Activated CD4-positive, alpha-beta T cell treated with anti-CD3 and anti-CD28 coated beads, Interleukin-2, amount 50 U/mL, for 16 hours (primary cell): ENCODE results near the gene FOSL2.
A peak's percentile ranks its signal among the peaks of the same experiment; 100 is the strongest.

Experiments
- DNase-seq: peaks from one replicate; pipeline ENCODE4 v3.0.0-alpha.2; 2020

FOSL2 gene

DNA sequence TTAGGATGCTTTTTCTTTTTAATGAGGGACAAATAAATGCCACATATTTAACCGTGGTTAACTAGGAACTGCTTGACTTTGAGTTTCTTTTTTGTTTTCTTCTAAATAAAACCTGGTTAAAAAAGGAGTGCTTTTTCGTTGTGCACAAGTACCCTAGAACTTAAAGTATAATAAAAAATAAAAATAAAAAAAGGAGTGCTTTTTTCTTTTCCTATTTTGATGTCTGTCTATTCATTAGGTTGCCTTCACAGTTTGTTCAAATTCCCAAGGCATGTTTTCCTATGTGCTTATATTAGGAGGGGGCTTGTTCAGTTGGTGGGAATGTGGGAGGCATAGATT lies 4.4 kb downstream of the FOSL2 start:
- no peak for DNase-seq

DNA sequence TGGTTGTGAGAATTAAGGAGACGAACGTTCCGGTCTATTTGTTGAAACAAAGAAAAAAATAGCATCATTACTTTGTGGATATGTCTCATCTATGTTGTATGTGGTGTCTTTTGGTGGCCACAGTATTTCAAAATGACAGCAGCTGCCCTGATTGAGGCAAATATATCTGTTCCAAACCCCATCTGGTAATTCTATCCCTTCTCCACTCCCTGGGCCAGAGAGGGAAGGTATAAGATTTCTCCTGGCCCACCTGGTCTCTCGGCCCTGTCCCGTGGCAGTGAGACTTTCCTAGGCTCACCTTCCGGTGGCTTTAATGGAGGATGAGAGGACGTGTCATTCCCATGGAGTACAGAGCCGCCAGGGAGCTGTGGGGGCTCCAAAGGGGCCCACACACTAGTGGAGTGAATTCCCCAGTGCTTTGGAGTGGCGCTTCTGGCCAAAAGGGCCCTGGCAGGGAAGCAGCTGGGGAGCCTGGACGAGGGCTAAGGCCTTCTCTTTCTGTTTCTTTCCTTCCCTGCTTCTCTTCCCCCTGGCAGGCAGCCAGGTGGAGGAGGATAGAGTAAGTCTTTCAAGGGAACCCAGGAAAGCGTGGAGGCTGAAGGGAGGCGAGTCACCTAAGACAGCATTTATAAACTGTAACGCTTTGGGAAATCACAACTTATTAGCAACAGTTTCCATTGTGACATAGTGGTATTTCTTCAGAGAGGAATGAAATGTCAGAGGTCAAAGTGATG lies 5.6 kb downstream of the FOSL2 start:
- DNase-seq, result no peak

DNA sequence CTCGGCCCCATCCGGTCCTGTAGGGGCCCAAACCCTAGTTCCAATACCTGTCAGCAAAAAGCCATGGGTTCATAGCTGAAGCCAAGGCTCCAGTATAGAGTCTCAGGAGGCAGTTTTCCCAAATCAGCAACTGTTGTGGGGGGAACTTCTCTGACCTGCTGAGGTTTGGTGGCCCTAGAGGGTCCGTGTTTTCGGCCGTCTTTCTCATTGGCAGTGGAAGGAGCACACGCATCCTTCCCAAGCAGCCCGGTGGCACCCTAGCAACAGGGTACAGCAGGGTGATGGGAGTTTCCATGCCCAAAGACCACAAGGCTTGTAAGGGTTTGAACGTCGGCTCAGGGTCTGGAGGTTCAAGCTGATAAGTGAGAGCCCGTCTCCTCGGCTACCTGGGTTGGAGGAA lies 6.6 kb downstream of the FOSL2 start:
- no peak for DNase-seq

DNA sequence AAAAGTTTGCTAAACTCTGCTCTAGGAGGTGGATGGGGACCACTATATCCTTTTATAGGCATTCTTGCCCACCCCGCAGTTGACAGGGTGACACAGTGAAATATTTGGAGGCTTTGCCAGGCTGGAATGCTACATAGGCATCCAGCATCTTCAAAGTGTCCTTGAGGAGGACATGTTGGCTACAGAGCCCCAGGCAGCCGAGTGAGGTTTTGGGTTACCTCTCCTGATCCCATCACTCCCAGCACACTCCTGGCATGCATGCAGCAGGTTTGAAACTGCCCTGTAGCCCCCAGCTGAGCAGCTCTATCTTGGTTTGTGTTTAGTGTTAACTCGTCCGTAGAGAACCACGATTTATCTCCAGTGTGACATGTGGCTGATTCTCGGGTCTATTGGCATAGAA lies 7.3 kb downstream of the FOSL2 start:
- no peak for DNase-seq

DNA sequence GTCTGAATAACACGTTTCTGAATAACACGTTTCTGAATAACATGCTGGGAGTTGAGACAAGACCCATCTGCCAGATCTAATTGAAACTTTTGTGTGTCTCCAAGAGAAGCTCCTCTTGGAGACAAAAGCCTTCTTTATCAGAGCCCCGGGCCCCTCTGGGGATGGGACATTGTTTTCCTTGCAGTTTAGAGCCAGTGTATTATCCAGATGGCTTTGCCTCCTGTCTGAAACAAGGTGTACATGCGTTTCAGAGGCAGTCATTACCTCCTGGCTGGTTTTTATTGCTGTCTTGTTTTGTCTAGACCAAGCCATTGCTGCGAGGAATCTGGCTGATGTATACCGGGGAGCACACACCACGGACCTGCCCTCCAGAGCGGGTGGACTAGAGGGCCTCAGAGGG lies 7.8 kb downstream of the FOSL2 start:
- DNase-seq, result no peak

DNA sequence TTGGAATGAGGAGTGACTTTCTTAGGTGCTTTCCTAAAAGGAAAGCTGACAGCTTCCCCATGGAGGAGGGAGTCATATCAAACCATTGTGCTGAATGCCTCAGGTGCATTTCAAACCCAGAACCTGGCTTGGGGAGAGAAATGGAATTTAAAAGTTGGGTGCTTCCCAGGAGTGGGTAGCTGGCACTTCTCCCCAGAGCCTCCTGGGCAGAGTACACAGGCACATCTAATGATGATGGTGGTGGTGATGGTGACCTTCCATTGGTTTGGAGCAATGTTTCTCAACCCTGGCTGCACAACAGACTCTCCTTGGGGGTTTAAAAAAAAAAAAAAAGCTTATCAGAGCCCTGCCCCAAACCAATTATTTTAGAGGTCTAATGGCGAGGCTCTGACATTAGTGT lies 8.3 kb downstream of the FOSL2 start:
- no peak for DNase-seq

DNA sequence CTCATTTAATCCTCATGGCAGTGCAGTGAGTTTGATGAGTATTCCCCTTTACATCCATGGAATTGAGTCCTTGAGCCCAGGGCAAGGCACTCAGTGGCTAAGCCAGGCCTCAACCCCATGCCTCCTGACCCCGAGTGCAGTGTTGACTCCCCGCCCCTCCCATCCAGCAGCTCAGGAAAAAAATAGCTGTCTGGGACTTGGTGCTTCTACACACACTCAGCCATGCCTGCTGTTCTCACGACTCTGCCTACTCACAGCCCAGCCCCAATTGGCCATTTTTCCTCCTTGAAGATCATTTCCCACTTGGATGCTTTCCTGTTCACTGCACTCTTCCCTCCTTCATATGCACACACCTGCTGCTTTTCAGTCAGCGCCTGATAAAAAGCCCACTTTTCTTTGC lies 8.8 kb downstream of the FOSL2 start:
- DNase-seq, result no peak

DNA sequence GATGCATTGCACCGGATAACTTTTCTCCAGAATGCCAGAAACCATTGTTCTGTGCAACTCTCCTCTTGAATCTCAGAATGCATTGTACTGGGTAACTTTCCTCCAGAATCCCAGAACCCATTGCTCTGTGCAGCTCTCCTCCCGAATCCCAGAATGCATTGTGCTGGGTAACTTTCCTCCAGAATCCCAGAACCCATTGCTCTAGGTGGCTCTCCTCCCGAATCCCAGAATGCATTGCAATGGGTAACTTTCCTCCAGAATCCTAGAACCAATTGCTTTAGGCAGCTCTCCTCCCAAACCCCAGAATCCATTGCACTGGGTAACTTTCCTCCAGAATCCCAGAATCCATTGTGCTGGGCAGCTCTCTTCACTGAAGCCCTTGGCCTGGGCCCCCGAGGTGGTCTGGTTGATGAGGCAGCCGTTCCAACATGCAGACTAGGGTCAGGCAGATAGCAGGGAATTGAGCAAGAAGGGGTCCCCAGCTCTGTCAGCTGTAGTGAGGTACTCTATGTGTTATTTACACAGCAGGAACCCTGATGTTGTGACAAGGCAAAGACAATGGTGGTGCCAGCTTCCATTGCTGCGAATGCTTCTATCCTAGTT lies 9.4 kb downstream of the FOSL2 start:
- DNase-seq, result no peak

DNA sequence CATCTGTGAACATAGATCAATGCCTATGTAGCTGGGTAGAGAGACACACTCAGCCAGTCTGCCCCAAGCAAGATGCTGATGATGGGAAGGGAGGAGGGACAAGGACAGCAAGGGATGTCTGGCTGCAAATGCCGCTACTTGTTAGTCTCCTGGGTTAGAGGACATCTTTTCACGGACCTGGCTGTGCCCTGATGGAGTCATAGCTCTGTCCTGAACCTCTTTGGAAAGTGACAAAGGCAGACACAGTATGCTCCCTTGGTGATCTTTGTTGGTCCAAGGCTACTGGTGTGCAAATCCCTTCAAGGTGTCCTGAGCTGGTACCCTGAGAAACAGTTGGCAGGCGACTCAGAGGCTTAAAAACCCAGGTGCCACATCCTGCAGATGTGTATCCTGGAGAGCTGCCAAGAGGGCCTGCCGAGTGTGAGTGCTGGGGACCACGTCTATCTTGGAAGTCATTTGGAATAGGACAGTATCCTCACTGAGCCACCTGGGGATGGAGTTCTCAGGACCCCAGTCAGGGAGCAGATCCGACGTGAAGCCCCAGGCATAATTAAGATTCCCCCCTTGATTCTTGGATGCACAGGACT lies 10.8 kb downstream of the FOSL2 start:
- DNase-seq, result no peak

DNA sequence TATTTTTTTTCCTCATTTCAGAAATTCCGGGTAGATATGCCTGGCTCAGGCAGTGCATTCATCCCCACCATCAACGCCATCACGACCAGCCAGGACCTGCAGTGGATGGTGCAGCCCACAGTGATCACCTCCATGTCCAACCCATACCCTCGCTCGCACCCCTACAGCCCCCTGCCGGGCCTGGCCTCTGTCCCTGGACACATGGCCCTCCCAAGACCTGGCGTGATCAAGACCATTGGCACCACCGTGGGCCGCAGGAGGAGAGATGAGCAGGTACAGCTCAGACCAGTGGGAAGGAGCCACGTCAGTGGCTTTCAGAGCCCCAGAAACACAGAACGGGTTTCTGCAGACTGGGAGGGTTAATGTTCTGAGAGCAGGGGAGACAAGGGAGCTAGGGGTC lies 11.4 kb downstream of the FOSL2 start:
- DNase-seq, result no peak

DNA sequence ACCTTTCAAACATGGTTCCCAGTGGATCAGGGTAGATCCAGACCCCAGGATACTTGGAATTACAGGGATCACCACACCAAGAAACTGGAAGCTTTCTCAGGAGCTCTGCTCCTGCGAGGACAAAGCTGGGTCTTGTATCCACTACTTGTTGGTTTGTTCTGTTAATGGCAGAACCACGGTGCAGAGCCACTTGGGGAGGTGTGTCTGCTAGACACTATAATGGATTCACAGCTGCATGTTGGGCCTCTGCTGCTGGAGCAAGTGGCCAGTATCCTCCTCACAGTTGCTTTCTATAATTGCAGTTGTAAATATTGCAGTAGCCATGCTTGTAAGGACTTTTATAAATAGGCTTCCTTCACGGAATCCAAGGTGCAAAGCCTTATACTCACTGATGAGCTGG lies 12.9 kb downstream of the FOSL2 start:
- DNase-seq, result no peak

DNA sequence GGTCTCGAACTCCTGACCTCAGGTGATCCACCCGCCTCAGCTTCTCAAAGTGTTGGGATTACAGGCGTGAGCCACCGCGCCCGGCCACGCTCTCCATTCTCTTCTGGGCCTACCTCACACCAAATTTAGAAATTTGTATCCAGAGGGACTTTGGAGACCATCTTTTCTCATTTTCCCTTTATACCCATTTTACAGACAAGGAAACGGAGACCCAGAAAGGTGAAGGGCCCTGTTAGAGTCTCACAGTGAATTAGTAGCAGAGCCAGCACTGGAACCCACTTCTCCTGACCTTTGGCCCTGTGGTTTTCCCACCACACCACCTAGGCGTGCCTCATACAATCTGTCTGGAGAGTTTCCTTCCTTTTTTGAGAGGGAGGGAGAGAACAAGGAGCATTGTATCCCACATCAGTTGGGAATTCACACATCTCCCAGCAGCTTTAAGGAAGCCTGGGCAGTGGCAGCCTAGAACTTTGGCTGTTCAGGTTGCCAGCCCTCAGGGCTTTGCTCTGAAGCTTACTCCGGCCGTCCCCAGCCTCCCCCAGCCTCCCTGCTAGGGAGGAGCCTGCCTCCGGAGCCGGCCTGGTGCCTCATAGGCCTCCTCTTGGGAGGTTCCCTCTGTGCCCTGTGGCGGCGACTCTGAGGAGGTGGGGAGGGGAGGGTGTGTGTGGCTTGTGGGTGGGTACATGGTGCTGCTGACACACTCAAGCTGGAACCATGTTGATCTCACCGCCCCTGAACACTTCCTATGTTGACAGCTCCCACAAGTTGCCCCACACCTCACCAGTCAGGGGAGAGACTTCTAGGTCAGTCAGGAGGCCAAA lies 13.8 kb downstream of the FOSL2 start:
- peak; percentile 73 for DNase-seq

DNA sequence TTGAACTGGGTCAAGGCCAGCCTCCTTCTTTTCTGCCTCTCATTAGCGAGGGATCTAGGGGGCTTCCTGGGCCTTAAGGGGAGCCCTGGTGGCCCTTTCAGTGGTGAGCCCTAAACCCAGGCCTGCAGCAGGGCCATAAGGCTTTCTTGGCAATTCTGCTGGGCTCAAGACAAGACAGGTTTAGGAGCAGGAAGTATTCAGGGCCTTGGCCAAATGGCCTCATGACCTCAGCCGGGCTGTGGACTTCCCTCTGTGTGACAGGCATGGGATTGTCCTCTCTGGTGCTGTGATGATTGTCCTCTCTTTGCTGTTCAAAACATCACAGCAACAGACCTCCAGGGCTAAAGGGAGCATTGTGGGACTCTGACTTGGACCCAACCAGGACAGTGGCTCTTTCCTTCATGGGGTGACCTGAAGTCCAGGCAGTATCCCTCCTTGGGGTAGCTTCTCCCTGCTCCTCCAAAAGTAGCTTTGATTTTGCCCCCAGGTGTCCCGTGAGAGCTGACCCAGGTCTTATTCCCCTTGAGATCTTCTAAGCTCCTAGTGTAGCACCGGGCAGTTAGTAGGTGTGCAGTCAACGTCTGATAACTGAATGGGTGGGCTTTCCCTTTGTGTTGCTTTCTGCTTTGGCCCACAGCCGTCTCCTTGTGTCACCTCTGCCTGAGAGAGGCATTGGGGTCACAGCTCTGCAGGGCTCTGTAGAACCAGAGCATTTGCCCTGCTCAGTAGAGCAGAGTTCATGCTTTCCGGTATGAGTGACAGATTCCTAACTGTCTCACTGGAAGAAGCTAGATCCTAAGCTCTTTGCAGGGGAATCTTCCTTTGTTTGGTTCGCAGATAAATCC lies 14.7 kb downstream of the FOSL2 start:
- no peak for DNase-seq

DNA sequence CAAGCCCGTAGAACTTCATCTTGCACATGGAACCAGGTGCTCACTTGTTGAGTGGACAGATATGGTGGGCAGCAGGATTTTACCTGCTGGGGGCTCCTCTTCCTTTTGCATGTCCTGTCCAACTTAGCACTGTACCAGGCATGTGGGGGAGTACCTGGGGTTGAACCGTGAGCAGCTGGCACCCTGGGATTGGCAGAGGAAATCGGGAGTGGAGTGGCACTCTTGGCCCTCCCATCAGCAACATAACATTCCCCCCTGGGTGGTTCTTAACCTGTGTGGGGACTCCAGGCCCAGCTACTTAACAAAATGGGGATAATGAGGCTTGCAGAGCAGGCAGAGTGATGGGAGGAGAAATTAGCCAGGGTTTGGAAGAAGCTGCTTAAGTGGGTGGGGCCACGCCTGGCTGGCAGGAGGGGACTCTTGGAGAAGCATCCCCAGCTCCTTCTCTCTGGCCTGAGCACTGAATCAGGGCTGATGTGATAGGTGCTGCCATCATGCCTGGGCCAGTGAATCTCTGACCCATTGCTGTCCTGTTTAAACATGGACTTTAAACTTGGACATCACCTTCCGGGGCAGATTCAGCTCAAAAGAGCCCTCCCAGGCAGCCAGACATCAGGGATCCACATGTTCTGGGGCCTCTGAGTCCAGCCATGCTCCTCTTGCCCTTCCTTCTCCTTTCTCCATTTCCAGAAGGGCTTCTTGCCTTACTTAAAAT lies 15.5 kb downstream of the FOSL2 start:
- DNase-seq, result no peak

DNA sequence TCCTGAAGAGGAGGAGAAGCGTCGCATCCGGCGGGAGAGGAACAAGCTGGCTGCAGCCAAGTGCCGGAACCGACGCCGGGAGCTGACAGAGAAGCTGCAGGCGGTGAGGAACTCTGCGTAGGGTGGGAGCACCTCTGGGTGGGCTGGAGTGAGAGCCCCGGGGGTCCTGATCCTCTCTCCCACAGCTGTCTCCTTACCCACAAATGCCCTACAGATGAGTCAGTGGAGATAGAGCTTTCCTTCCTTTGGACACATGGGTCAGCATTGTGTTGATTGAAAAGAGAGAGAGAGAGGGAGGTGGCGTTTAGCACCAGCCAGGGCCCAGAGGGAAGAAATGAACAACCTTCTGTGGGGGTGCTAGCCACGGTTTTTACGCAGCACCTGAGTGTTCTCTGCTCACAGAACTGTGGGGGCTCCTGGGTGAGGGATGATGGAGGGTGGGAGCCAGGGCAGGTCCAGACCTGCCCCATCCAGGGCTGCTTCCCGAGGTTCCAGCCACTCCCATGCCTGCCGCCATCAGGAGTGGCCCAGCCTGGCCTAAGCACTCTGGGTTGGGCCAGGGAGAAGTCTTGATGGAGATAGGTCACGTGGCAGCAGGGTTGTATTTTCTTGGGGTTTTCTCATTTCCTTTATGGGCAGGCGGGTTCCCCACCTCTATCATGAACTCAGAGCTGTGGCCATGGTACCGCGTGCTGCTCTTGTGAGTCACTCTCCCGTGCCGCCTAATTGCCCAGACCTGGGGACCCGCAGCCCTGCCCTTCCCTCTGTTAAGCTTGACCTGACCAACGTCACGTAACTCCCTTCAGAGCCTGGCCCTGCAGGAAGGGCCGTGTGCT lies 16.3 kb downstream of the FOSL2 start:
- DNase-seq, result peak; percentile 83

DNA sequence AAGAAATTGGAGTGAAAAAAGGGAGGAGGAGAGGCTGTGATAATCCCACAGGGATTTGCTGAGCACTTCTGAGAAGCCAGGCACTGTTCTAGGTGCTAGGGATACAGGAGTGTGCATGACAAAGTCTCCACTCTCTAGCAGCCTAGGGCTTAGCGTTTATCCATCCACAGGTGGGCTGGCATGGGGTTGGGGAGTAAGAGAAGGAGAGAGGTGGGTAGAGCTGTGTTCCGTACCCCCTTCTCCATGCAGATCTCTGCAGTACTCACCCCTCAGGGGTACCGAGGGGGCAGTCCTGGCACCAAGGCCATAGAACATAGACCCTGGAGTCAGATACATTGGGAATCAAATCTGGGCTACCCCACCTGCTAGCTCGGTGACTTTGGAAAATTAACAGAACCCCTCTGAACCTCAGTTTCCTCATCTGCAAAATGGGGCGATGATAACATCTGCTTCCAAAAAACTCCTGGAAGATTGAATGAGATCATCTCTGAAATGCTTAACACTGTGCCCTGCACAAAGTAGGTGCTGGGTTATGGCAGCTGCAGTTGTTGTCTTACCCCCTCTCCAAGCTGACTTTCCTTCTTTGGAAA lies 18.6 kb downstream of the FOSL2 start:
- DNase-seq, result no peak

DNA sequence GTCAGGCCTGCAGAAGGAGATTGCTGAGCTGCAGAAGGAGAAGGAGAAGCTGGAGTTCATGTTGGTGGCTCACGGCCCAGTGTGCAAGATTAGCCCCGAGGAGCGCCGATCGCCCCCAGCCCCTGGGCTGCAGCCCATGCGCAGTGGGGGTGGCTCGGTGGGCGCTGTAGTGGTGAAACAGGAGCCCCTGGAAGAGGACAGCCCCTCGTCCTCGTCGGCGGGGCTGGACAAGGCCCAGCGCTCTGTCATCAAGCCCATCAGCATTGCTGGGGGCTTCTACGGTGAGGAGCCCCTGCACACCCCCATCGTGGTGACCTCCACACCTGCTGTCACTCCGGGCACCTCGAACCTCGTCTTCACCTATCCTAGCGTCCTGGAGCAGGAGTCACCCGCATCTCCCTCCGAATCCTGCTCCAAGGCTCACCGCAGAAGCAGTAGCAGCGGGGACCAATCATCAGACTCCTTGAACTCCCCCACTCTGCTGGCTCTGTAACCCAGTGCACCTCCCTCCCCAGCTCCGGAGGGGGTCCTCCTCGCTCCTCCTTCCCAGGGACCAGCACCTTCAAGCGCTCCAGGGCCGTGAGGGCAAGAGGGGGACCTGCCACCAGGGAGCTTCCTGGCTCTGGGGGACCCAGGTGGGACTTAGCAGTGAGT lies 19.4 kb downstream of the FOSL2 start:
- DNase-seq, result no peak

DNA sequence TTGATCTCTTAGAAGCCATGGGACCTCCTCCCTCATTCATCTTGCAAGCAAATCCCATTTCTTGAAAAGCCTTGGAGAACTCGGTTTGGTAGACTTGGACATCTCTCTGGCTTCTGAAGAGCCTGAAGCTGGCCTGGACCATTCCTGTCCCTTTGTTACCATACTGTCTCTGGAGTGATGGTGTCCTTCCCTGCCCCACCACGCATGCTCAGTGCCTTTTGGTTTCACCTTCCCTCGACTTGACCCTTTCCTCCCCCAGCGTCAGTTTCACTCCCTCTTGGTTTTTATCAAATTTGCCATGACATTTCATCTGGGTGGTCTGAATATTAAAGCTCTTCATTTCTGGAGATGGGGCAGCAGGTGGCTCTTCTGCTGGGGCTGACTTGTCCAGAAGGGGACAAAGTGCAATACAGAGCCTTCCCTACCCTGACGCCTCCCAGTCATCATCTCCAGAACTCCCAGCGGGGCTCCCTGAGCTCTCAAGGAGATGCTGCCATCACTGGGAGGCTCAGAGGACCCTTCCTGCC lies 20.0 kb downstream of the FOSL2 start:
- no peak for DNase-seq

DNA sequence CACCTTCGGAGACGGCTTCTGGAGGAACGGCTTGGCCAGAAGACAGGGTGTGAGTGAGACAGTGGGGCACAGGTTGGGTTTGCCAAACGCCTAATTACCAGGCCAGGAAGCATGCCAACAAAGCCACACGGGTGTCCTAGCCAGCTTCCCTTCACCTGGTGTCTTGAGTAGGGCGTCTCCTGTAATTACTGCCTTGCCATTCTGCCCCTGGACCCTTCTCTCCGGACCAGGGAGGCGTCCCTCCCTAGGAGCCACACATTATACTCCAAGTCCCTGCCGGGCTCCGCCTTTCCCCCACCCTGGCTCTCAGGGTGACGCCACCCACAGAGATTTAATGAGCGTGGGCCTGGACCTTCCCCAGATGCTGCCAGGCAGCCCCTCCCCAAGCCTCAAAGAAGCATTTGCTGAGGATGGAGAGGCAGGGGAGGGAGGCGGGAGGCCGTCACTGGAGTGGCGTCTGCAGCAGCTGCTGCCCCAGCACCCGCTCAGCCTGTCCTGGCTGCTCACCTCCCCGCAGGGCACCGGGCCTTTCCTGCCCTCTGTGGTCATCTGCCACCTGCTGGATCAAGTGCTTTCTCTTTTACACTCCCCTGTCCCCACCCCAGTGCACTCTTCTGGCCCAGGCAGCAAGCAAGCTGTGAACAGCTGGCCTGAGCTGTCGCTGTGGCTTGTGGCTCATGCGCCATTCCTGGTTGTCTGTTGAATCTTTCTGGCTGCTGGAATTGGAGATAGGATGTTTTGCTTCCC lies 20.7 kb downstream of the FOSL2 start:
- no peak for DNase-seq
